Activated T-cell treated with anti-CD3 and anti-CD28 coated beads for 1 hour (primary cell): ENCODE measurements around the gene SAFB2.
"Not testable (repeated sequence)": the region's sequence is repeated elsewhere in the genome, so short reads cannot be mapped to it uniquely, and the experiment has no call there.

Experiments used
- DNase-seq: peaks from one replicate; pipeline ENCODE4 v3.0.0-alpha.2; 2020; ENCODE audit warnings: low read depth

The SAFB2 gene

DNA sequence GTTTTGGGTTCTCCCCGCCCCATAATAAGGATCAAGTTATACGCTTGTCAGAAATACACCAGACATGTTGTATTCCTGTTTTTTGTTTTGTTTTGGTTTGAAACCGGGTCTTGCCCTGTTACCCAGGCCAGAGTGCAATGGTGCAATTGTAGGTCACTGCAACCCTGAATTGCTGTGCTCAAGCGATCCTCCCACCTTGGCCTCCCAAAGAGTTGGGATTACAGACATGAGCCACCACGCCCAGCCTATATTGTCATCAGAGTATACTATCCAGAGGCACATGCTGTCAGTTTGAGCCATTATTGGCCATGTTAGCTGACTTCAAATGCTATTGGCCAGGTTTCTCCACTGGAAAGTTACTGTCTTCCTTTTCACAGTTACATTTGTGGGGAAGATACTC, 10.1 kb upstream of the SAFB2 start:
- no peak for DNase-seq

DNA sequence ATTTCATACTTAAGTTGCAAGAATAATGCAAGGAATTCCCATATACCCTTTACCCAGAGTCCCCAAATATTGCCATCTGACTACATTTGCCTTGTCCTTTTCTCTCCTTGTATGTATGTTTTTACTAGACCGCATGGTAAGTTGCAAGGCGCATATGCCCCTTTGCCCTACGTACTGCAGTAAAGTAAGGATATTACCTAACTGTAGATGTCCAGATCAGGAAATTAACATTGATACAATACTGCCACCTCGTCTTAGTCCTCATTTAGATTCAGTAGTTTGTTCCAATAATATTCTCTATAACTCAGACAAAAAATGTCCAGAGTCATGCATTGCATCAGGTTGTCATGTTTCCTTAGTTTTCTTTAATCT, 9.7 kb upstream of the SAFB2 start:
- no peak for DNase-seq

DNA sequence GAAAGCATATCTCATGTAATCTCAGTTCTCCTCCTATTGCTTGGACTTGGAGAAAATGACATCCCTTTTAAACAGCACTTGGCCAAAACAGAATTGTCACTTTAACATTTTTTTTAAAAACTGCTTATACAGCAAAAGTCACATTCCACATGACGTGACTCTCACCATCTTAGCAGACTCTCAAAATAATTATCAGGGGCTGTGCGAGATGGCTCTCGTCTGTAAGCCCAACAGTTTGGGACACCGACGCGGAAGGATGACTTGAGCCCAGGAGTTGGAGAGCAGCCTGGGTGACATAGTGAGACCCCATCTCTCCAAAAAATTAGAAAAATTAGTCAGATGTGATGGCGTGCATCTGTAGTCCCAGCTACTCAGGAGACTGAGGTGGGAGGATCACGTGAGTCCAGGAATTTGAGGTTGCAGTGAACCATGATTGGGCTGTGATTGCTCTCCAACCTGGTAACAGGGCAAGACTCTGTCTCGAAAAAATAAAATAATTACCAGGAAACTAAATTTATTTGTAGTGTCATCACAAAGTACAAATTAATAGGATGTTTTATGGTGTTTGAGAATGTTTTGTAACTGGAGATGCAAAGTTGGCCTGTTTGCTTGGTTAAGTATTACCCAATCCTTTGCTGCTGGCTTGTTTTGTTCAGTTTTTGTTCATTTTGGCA, 9.1 kb upstream of the SAFB2 start:
- DNase-seq, result no peak

DNA sequence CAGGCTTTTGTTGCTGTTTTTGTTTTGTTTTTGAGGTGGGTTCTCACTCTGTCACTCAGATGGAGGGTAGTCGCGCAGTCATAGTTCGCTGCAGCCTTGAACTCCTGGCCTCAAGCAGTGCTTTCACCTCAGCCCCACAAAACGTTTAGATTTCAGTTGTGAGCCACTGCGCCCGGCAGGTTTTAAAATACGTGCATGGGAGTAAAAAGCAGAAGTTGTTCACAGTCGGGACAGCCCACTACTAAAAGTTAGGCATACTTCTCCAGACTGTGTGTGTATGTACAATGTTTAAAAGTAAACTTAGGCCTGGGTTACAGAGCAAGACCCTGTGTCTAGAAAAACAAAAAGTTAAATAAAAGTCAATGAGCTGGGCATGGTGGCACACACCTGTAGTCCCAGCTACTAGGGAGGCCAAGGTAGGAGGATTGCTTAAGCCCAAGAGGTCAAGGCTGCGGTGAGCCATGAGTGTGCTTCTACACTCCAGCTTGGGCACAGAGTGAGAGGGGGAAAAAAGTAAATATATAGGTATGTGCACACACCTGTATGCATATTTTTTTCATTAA, 6.4 kb upstream of the SAFB2 start:
- no peak for DNase-seq

DNA sequence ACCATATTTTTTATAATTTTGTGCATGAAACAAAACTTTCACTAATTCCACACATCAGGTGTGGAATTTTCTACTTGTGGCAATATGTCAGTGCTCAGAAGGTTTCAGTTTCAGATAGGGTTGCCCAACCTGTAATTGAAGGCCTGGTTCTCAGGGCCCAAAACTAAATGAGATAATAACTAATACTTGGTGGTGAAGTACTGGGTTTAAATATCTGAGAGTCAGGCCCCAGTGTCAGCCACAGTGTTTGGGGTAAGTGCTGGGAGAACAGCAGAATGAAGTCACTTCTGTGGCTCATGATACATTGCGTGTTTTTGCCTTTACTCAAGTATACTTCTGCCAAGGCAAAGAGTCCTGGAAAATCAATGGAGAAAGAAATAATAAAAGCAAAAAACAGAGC, 5.9 kb upstream of the SAFB2 start:
- no peak for DNase-seq

DNA sequence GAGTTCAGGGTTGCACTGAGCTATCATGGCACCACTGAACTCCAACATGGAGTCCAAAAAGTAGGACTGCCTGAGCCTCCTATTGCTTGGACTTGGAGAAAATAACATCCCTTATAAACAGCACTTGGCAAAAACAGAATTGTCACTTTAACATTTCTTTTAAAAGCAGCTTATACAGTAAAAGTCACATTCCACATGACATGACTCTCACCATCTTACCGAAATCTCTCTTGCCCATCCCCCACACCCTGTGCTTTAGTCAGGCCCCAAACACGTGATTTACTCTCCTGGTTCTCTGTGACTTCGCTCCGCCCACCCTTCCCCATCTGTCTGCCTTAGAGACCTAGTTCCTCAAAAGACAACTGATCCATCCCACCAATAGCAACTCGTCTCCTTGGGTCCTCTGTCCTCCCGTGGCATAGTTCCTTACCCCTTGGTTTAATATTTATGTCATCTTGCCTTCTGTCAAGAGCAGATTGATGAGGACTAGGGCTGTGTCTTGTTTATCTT, 4.9 kb upstream of the SAFB2 start:
- no peak for DNase-seq

DNA sequence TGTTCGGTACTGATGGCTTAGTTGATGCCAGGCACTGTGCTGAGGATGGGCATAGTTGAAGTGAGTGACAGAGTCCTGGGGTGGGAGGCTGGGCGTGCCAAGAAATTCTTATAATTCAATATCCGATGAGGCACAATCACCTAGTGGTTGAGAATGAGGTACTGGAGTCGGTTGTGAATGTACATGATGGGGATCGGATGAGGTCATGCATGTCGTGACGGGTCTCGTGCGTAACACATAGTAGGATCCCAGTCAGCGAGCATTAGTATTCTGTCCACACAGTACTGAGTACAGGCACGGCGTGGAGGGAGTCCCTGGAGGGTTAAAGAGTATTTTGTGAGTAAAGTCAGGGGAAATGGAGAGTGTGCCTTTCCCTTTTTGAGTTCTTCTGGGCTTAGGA, 3.1 kb upstream of the SAFB2 start:
- DNase-seq, result no peak

DNA sequence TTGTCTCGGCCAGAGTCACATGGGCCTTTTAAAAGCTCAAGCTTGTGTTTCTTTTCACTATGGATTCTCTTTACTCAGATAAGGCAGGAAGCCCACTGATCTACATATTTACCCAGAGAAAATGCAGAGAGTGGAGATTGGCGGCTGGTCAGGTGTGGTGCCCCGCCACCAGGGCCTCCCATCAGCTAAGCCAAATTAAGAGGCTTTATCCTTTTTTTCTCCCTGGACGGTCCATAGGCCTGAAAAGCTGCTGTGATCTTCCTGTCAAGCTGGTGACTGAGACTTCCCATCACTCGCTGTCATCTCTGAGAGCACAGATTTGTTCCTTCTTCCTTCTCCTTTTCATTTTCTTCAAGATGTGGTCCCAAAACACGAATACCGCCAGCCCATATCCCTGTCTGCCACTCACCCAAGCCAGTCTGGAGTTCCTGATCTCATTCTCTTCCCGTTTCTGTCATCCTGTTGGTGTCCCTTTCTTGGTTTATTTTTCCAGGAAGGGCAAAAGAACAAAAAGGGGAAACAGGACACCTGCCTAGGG, 2.2 kb upstream of the SAFB2 start:
- DNase-seq, result no peak

DNA sequence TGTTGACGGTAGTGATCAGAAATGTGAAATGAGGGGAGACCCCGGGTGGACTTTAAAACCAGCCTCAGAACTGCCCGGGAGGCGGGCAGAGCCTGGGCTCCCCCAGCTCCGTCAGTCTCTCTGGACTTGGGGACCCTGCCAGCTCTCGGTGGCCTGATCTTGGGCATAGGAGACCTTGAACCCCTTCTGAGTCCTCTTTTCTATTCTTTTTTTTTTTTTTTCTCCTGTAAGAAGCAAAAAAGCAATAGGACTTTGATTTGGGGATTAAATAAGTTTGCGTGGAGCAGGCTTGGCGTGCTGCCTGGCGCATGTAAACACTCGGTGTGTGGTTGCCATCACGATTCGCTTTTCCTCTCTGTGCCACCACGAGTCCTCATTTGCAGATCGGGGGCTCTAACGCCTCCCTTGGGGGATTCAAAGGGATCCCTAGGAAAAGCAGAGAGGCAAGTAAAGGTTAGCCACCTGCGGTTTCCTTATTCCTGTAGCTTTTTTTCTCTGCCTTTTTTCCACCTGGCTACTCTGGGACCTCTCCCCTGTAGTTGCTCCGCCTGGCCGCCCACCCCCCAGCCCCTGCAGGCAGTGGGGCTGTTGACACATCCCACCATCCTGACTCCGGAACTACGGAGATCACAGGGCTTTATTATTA, 1.6 kb upstream of the SAFB2 start:
- DNase-seq, result peak; percentile 13

DNA sequence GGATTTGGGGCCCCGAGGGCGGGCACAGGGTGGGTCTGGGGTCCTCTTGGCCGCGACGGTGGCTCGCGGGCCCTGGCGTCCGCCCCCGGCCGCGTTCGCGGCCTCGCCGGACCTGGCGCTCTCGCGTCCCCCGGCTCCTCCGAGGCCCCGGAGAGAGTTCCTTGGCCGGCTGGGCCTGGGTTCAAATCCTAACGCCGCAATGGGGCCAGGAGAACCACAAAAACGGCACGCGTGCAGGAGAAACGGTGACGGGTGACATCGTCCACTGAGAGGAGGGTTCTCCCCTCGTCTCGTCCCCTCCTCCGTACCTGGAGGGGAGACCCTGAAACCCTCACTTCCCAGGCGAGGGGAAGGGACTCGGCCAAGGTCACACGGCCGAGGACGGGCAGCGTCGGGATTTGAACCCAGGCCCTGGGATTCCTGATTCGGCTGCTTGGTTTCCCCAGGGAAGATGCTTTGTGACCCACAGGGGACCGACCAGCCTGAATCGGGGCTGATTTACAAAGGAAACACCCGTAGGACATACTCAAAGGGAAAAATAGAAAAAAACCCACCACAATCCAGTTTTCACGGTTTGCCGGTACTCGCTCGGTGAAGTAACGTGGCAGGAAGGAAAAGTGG, 931 bp upstream of the SAFB2 start:
- no peak for DNase-seq

DNA sequence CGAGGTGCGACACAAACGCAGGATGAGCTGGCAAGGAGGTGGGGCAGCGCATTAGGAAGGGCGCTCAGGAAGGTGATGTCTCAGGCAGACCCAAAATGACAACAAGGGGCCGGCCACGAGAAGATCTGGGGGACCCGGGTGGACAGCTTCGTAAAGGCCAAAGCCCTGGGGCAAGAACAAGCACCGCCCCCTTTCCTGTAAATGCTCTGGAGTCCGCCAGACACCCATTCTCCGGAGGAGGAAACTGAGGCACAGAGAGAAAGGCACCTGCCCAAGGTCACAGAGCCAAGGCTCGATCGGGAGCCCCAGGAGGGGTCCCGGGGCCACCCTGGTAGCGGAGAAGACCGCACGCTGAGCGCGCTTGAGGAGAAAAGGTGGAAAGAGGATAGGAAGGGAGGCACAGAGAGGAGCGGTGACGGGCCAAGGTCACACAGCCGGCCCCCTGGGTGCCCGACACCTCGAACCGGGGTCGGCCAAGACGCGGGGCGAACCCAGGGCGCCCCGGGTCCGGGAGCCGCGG, 571 bp downstream of the SAFB2 start:
- DNase-seq, result peak; percentile 20

DNA sequence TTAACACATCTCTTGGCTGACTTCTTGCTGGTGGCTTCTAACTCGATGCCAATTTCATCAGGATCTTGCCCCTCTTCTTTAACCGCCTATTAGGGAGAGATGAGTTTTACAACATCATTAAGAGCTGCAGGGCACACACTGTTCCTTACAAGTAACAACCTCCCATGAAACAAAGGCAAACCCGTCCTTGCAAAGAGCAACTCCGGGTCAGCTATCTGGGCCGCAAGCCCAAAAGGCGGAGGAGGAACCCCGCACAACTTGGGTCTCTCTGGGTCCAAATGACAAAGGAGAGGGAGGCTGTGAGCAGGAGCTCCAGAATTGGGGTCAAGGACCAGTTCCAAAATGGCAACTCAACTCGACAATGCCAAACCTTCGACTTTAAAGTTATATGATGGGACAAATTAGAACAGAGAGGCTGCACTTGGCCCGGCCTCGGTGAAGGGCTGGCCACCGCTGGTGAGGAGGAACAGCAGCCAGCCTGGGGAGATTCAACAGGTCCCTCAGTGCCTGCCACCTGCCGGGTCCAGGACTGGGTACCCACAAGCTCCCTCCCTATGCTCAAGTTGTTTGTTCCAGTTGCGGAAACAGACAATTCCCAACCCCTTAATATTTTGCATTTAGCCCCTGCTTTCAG, 1.1 kb downstream of the SAFB2 start:
- no peak for DNase-seq

DNA sequence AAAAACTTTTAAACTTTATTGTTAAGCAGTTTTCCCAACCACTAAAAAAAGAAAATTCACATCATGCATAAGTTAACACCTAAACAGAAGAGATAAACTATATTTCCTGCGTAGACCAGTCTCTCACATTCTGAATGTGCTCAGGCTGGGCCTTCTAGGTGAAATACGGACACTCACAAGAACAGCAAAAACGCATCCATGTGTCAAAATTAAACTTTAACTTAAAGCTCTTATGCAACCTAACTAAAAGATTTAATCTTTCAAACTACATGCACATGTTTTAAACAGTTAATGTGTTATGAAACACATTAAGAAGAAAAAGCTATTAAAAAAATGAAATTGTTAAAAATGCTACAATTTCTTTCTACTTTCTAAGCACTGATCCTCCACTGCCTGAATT, 2.6 kb downstream of the SAFB2 start:
- DNase-seq, result no peak

DNA sequence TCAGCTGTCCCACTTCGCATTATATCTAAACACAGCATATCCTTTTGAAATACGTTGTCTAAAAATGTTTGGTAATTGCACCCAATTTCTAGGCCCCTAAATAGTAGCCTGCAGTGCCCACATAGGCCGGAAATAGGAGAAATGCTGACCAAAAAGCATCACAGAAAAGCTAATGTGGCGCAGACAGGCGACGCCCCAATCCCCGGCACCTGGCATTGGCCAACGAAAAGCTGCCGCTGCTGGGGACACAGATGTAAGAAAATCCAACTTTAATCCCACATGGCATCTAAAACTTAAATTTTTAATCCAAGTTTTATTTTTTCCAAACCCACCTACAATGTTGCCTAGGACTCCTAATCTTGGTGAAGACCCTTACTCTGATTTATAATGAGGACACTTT, 4.0 kb downstream of the SAFB2 start:
- DNase-seq, result no peak

DNA sequence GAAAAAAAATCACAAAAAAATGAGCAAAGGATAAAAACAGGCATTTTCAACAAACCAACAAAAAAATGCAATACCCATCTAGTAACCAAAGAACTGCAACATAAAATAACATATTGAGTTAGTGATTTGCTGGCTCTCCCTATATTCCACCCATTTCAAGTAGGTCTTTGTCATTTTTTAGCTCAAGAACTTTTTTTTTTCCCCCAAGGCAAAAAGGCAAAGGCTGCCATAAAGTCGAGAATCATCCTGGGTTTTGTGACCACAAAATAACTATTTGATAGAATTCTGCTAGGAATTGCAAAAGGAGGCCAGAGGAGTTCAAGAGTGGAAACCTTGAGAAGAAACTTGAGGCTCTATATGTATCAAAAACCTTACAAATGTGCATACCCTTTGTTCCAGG, 5.5 kb downstream of the SAFB2 start:
- no peak for DNase-seq

DNA sequence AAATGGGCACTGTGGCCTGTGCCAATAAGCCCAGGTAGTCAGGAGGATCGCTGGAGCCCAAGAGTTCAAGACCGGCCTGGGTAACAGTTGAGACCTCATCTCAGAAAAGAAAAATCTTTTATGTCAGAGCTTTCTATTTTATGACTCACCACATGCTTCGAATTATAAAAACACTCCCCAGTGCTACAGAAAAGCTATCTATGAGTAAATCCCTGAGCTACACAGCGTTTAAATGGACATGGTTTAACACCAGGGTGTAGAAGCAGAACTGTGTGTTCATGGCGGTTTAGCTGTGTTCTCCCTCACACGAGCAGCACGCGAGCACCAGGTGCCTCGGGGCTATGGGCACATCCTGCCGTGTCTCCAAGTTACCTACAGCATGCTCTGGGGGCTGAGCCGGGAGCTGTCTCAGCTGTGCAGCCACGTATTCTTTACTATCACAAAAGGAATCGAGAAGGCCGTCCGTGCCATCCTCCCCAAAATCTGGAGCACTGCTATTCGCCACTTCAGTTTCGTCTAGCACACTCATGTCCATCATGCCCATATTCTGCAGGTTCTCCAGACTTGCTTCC, 6.7 kb downstream of the SAFB2 start:
- no peak for DNase-seq

DNA sequence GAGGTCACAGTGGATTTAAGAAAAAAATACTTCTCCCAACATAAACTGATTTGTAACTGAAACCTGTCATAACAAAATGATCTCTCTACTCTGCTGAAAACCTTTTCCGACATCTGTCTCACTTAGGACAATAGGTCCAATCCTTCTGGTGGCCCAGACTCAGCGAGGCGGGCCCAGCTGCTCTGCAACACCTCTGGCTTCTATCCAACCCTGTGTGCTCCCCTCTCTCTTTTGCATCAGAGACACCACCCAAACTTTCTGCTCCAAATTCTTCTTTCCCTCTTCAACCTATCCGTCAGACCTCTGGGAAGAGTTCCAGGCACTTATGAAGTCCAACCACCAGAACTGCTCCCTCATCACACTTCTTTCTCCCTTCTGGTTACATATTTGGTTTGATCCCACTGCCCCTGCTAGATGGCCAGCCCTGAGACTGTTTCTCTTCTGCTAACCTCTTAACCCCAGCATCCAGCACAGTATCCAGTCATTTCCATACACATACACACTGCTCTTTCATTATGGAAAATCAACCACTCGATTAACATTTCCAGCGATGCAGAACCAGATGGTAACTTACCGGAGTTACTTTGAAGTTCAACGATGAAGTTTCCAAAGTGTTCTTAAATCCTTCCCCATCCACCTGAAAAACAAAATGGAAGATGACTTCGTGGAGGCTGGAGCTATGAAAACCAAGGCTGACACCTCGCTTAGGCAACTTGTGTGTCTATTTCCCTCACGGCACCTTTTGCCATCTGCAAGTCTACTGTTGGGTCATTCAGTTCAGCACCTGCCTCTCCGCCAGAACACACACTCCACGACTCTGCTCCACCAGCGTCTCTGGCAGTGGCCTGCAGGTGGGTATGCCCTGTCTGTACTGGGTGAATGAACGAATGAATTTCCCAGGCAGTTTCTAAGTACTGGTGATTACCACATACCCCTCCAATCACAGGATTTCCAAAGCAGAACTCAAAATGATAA, 9.4 kb downstream of the SAFB2 start:
- no peak for DNase-seq

DNA sequence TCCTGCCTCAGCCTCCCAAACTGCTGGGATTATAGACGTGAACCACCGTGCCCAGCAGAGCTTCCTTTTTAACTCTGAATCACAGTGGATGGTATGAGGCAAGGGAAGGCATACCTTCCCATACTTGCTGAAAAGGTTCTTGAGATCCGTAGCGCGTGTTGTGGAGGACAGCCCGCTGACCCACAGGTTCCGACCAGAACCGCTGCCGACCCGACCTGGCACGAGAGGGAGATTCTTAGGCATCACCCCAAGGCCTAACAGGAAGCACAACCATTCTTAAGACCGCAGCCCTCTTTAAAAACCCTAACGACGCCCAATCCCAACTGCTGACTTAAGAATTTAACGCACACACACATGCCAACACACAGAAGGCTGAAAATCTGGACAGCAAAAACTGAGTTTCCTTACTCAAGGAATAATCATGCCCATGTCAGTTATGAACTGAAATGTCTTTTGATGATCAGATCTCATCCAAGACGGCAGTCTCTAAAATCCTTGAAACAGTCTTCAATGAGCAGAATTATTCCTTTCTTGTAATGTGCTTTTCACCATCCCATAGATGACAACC, 12.6 kb downstream of the SAFB2 start:
- no peak for DNase-seq

DNA sequence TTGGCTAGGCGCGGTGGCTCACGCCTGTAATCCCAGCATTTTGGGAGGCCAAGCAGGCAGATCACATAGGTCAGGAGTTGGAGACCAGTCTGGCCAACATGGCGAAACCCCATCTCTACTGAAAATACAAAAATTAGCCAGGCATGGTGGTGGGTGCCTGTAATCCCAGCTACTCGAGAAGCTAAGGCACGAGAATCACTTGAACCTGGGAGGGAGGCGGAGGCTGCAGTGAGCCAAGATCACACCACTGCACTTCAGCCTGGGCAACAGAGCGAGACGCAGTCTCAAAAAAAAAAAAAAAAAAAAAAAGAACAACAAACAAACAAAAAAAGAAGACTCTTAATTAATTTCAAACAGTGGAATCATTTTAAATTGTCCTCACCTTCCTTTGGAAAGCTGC, 13.8 kb downstream of the SAFB2 start:
- not testable (repeated sequence) for DNase-seq

DNA sequence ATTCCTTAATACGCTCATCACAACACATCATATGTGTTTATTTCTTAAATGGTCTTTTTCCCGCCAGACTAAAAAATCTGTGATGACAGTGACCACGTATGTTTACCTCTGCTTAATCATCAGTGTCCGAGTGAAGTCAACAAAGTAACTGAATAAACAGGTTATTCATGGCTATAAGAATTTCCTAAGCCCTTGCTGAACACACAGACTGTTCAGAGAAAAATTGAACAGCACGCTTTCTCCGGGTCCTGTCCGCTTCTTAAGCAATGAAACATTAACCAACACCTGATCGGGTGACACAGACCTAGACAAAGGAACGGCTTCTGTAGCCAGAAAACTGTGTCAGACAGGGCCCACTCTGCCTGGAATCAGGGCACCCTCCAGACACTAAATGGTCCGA, 14.3 kb downstream of the SAFB2 start:
- DNase-seq, result no peak
